CD4-positive, alpha-beta T cell treated with Interleukin-6 at 100 ng/mL for 8 hours (primary cell): ENCODE results near the gene ARSH.
"Not testable (repeated sequence)": the region's sequence is repeated elsewhere in the genome, so short reads cannot be mapped to it uniquely, and the experiment has no call there.

Source experiments
- DNase-seq: peaks from one replicate; pipeline ENCODE4 v3.0.0-alpha.2; 2020; ENCODE audit warnings: mixed read lengths, low spot score

The ARSH gene

DNA sequence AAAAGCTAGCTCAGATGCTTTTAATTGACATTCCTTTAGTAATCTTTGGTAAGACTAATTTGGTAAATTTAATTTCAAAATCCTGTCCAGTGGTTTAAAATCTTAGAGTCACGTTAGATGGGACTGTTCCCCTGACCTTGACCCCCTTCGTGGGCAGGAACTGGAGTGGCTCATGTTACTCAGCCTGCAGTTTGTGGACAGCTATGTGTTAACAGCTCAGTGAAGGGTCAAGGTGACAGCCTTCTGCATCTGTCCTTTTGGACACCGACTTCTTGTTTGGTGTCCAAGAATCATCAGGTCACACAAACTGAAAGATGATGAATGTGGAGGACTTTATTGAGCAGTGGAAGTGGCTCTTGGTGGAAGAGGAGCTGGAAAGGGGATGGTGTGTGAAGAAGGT is 37.9 kb downstream of the ARSH start:
- DNase-seq: no peak

DNA sequence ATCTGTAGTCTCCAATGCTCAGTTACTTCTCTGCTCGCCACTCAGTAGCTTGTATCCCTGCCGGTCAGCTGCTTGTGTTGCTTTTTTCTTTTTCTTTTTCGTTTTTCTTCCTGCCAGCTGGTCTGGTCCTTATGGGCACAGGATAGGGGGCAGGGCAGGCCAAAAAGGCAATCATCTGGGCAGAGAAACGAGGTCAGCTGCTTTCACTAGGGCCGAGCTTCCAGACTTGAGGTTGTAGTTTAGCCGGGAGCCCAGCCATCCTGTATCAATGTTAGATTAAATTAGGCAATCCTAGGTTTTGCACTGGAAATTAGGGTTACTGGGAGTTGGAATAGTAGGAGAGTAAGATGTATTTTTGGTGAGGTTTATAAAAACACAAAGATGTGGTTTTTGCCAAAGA is 38.3 kb downstream of the ARSH start:
- no peak for DNase-seq

DNA sequence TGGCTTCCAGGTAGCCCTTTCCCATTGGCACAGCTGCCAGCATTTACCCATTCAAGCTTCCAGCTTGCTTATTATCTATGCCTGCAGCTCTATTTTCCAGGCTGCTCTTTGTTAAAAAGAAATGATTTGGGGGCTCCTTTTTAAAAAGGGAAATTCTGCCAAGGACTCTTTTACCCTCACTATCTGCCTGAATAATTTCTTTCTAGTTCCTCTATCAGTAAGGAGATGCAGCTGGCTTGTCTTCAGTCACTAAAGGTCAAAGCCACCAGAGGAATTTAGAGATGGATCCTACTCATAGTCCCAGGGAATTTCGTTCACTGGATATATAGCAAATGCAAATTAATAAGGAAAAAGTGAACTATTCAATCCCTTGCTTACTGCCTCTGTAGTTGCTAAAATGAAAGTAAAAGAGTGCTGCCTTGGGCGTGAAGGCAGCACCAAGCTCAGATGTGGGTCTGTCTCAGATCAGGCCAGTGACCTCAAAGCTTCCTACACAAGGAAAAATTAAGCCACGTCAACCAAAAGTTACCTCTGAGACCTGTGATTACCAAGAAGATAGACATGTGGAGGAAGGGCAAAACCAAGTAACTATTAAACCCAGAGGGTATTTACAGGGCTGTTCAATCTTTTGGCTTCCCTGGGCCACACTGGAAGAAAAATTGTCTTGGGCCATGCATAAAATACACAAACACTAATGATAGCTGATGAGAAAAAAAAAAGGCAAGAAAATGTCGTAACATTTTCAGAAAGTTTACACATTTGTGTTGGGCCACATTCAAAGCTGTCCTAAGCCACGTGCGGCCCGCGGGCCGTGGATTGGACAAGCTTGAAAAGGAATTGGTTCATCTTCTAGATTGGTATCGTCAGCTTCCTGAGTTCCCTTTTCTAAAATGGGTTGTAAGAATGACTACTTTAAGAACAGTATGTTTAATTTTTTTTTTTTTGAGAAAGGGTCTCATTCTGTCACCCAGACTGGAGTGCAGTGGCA is 40.2 kb downstream of the ARSH start:
- no peak for DNase-seq

DNA sequence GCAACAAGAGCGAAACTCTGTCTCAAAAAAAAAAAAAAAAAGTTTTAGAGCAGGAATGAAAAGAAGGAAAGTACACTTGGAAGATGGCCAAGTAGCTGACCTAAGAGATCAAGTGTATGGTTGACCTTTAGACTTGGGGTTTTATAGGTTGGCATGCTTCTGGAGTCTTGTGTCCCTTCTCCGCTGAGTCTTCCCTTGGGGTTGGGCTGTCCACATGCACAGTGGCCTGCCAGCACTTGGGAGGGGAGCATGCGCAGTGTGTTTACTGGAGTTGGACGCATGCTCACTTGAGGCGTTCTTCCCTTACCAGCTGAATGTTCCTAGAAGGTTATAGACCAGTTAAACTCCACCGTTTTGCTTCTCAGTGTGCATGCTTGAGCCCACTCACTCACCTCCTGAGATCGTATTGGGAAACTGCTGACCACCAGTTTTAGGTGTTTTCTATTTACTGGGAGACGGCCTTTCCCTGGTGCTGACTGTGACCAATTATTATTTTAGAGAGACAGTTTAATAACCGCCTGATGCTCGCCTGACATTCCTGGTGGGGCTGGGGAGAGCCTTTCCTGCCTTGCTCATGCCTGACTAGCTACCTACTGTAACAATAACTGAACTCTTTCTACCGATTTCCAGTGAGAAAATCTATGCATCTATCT is 44.3 kb downstream of the ARSH start:
- DNase-seq: not testable (repeated sequence)

DNA sequence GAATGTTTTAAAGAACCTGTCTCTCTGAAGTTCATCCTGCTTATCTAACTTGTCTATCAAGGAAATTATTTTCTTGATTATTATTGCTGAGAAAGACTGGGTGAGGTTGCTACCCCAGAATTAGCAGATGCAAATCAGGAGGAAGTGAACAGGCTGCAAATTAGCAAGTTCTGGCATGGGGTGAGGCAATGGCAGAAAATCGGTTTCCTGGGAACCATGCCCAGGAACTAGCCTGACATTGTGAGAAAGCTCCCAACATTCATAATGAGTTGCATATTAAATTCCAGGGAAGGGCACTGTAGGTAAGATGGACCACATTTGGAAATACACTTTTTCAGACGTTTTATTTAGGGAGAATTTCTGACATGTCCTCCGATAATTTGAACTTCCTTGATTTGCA is 46.5 kb downstream of the ARSH start:
- DNase-seq: no peak

DNA sequence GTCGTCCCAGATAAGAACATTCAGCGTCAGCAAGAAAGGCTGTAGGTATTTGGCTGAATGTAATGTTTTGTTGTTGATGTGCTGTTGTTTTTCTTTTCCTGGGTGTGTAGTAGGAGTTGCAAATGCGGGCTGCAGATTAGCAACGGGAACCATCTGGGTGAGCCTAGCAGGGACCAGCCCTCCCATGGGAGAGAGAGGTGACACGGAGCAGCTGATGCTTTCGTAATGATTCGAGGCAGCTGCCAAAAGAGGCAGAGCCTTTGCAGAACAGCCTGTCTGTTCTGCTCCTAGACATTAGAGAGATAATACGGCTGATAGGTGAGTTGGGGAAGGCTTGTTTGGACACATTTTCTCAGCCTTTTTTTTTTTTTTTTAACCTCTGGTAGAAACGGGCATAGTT is 60.2 kb downstream of the ARSH start:
- no peak for DNase-seq

DNA sequence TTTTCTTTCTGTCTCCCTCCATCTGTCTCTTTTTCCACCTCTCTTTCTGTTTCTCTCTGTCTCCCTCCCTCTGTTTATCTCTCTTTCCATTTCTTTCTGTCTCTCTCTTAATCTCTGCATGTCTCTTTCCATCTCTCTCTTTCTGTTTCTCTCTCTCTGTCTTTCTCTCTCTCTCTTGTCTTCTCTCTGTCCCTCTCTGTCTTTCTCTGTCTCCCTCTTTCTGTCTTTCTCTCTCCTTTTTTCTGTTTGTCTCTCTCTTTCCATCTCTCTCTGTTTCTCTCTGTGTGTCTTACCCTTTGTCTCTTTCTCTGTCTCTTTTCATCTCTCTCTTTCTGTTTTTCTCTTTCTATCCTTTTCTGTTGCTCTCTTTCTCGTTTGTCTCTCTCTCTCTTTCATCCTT is 69.6 kb downstream of the ARSH start:
- no peak for DNase-seq

DNA sequence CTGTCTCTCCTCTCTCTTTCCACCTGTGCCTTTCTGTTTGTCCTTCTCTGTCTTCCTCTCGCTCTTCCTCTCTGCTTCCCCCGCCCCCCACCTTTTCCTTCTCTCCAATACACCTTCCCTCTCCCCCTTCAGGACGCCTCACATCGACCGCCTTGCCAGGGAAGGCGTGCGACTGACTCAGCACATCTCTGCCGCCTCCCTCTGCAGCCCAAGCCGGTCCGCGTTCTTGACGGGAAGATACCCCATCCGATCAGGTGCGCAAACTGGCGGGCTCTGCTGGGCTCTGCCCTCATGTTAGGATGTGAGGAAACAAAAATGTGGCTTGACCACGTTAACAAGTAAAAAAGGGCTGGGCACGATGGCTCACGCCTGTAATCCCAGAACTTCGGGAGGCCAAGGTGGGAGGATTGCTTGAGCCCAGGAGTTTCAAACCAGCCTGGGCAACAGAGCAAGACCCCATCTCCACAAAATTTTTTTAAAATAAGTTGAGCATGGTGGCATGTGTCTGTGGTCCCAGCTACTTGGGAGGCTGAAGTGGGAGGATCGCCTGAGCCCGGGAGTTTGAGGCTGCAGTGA is 70.2 kb downstream of the ARSH start:
- no peak for DNase-seq
